HL-60 (cell line): ENCODE measurements around the gene CNR2.
"Not testable (repeated sequence)": the region's sequence is repeated elsewhere in the genome, so short reads cannot be mapped to it uniquely, and the experiment has no call there.

Experiments
- DNase-seq, 2 experiments: peaks; one replicate each; pipeline ENCODE4 v3.0.0-alpha.2; 2010 to 2020; ENCODE audit warnings: low read depth in 1 of 2, low spot score in 1 of 2
- H3K27ac ChIP-seq: fragments of 250-450 bp; sonication (Bioruptor Pico); replicated peaks from 2 replicates; pipeline ENCODE4 v1.5.1; 2020; ENCODE audit warnings: mild to moderate bottlenecking, moderate library complexity
- H3K27me3 ChIP-seq: fragments of 250-450 bp; sonication (Bioruptor Pico); 2 replicates; pipeline ENCODE4 v1.5.1; 2021; ENCODE audit warnings: mild to moderate bottlenecking, moderate library complexity; ENCODE audit not compliant: insufficient read depth, poor library complexity, severe bottlenecking
- H3K4me3 ChIP-seq: replicated peaks from 2 replicates; pipeline ENCODE4 v1.5.1; 2011; ENCODE audit warnings: mild to moderate bottlenecking, control low read depth, low read length; ENCODE audit not compliant: insufficient read depth
- CTCF ChIP-seq: IDR thresholded peaks from one replicate; pipeline ENCODE4 v1.5.1; 2011; ENCODE audit warnings: low read length, control low read depth, inconsistent platforms; ENCODE audit not compliant: insufficient read depth
- GABPA ChIP-seq: IDR thresholded peaks from 2 replicates; pipeline ENCODE4 v1.6.1; 2012; ENCODE audit warnings: low read depth
- POLR2AphosphoS5 ChIP-seq: IDR thresholded peaks from 2 replicates; pipeline ENCODE4 v1.6.1; 2012; ENCODE audit warnings: low read depth
- REST ChIP-seq: IDR thresholded peaks from 2 replicates; pipeline ENCODE4 v1.6.1; 2012; ENCODE audit warnings: low read depth; ENCODE audit not compliant: insufficient replicate concordance
- SPI1 ChIP-seq: IDR thresholded peaks from 2 replicates; pipeline ENCODE4 v1.6.1; 2012; ENCODE audit warnings: low read depth, mild to moderate bottlenecking, borderline replicate concordance

The CNR2 gene

GRCh38 chr1:23847482-23848095 is 65.6 kb downstream of the CNR2 start:
- DNase-seq, H3K27ac ChIP-seq, H3K4me3 ChIP-seq, H3K27me3 ChIP-seq: not testable (repeated sequence)

- Histone ChIP-seq H3K27ac (peak overlapping the region; percentile 13; the same call in 1 of the 2 replicates), H3K27me3 (no peaks in the 10 kb centered on the region), H3K4me3 (no peak overlapping the region)
- peak in 1 of 2 experiments; percentile 36 for DNase-seq
- TF ChIP-seq GABPA (no peak), CTCF (no peak), SPI1 (no peak), REST (no peak), POLR2AphosphoS5 (no peak)
Observed at GRCh38 chr1:23845163-23845562, 68.0 kb downstream of the CNR2 start.

- TF ChIP-seq CTCF (no peak), REST (no peak), SPI1 (no peak), GABPA (no peak), POLR2AphosphoS5 (no peak)
- Histone ChIP-seq H3K4me3 (no peak overlapping the region), H3K27me3 (no peaks in the 10 kb centered on the region), H3K27ac (no peak overlapping the region)
- no peak for DNase-seq
Observed at GRCh38 chr1:23843644-23844043, 69.5 kb downstream of the CNR2 start.

- H3K27me3 ChIP-seq, result no peaks in the 10 kb centered on the region
- DNase-seq, result peak; percentile 73 to 81
- peak overlapping the region; percentile 74 for H3K27ac ChIP-seq
- TF ChIP-seq CTCF (no peak), POLR2AphosphoS5 (no peak), REST (no peak)
- peak overlapping the region; percentile 31 for H3K4me3 ChIP-seq
Observed at GRCh38 chr1:23838401-23838866, 74.7 kb downstream of the CNR2 start.
